Measurements from ENCODE around the gene MRPL49. TPM values are rescaled to one million over a fixed set of nuclear protein-coding genes. Genes with fewer than 3 reads are reported as not detected.

MRPL49 gene
- total and polyA plus RNA-seq, 2 experiments from 2014 or later, result 27.7 to 61.9 TPM

DNA sequence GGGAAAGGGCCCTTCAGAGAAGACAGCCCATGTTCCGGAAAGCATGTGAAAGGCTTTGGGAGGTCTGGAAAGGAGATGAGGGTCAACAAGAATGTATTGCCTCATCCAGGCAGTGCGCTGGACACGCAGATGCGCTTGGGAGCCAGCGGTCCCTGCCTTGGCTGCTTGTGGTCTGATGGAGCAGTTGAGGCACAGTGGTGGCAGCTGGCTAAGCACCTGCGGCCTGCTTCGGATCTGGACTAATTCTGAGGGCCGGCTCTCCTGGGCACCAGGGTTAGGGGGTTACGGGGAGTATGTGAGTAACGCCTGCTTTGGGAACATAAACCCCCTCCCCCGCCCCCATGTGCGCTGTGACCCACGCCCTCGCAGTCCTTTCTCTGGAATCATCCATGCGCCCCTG lies 15.0 kb upstream of the MRPL49 start (continued):
- TF ChIP-seq, protein P1, sequence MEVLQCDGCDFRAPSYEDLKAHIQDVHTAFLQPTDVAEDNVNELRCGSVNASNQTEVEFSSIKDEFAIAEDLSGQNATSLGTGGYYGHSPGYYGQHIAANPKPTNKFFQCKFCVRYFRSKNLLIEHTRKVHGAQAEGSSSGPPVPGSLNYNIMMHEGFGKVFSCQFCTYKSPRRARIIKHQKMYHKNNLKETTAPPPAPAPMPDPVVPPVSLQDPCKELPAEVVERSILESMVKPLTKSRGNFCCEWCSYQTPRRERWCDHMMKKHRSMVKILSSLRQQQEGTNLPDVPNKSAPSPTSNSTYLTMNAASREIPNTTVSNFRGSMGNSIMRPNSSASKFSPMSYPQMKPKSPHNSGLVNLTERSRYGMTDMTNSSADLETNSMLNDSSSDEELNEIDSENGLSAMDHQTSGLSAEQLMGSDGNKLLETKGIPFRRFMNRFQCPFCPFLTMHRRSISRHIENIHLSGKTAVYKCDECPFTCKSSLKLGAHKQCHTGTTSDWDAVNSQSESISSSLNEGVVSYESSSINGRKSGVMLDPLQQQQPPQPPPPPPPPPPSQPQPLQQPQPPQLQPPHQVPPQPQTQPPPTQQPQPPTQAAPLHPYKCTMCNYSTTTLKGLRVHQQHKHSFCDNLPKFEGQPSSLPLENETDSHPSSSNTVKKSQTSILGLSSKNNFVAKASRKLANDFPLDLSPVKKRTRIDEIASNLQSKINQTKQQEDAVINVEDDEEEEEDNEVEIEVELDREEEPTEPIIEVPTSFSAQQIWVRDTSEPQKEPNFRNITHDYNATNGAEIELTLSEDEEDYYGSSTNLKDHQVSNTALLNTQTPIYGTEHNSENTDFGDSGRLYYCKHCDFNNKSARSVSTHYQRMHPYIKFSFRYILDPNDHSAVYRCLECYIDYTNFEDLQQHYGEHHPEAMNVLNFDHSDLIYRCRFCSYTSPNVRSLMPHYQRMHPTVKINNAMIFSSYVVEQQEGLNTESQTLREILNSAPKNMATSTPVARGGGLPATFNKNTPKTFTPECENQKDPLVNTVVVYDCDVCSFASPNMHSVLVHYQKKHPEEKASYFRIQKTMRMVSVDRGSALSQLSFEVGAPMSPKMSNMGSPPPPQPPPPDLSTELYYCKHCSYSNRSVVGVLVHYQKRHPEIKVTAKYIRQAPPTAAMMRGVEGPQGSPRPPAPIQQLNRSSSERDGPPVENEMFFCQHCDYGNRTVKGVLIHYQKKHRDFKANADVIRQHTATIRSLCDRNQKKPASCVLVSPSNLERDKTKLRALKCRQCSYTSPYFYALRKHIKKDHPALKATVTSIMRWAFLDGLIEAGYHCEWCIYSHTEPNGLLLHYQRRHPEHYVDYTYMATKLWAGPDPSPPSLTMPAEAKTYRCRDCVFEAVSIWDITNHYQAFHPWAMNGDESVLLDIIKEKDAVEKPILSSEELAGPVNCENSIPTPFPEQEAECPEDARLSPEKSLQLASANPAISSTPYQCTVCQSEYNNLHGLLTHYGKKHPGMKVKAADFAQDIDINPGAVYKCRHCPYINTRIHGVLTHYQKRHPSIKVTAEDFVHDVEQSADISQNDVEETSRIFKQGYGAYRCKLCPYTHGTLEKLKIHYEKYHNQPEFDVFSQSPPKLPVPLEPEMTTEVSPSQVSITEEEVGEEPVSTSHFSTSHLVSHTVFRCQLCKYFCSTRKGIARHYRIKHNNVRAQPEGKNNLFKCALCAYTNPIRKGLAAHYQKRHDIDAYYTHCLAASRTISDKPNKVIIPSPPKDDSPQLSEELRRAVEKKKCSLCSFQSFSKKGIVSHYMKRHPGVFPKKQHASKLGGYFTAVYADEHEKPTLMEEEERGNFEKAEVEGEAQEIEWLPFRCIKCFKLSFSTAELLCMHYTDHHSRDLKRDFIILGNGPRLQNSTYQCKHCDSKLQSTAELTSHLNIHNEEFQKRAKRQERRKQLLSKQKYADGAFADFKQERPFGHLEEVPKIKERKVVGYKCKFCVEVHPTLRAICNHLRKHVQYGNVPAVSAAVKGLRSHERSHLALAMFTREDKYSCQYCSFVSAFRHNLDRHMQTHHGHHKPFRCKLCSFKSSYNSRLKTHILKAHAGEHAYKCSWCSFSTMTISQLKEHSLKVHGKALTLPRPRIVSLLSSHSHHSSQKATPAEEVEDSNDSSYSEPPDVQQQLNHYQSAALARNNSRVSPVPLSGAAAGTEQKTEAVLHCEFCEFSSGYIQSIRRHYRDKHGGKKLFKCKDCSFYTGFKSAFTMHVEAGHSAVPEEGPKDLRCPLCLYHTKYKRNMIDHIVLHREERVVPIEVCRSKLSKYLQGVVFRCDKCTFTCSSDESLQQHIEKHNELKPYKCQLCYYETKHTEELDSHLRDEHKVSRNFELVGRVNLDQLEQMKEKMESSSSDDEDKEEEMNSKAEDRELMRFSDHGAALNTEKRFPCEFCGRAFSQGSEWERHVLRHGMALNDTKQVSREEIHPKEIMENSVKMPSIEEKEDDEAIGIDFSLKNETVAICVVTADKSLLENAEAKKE (CRISPR knock-in tag; IDR thresholded peaks at IDR 0.05), result no peak

DNA sequence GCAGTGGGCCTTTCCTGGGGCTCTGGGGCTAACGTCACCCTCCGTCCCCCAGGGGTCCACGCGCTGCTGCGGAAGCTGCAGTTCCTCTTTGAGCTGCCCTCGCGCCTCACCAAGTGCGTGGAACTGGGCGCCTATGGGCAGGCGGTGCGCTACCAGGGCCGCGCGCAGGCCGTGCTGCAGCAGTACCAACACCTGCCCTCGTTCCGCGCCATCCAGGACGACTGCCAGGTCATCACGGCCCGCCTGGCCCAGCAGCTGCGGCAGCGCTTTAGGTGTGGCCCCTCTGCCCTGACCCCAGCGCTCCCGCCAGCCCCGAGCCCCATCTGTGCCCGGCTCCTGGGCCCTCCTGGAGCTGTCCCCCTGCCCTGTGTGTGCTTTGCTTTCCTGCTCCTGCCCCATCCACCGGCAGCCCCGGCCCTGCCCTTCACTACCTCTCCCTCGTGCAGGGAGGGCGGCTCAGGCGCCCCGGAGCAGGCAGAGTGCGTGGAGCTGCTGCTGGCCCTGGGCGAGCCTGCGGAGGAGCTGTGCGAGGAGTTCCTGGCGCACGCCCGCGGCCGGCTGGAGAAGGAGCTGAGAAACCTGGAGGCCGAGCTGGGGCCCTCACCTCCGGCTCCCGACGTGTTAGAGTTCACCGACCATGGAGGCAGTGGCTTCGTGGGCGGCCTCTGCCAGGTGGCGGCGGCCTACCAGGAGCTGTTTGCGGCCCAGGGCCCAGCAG lies 14.2 kb upstream of the MRPL49 start:
- 0 out of 2 replicates have a peak, but pooled peaks cover 3% of the 10 kb centered on the region for H3K36me3 ChIP-seq (ENCODE audit: insufficient read depth)
- peaks cover 10% of the 10 kb centered on the region; the same call in 1 of the 3 replicates for H3K36me3 Mint-ChIP-seq (ENCODE audit: low read depth)
- peaks cover 20% of the 10 kb centered on the region for H3K79me2 ChIP-seq (replicated peaks; ENCODE audit: insufficient read depth)
- H4K20me1 ChIP-seq (replicated peaks; ENCODE audit: insufficient read depth), result peaks cover 2% of the 10 kb centered on the region; the same call in 1 of the 2 replicates
- no peak overlapping the region for H3K4me2 ChIP-seq
- no peak for ATAC-seq
- H3K27me3 Mint-ChIP-seq (ENCODE audit: insufficient read depth, low read depth, poor library complexity), result peaks cover 18% of the 10 kb centered on the region
- peaks cover 2% of the 10 kb centered on the region; the same call in 2 of the 3 replicates for H3K9me3 Mint-ChIP-seq
- no peaks in the 10 kb centered on the region for H3K27me3 ChIP-seq (ENCODE audit: insufficient read depth)
- no peak overlapping the region for H3K27ac ChIP-seq (ENCODE audit: low read depth)
- H2AFZ ChIP-seq, result no peak overlapping the region
- peaks cover 7% of the 10 kb centered on the region; the same call in 1 of the 2 replicates for H3K4me1 ChIP-seq (ENCODE audit: insufficient read depth)
- no peak overlapping the region for H3K4me3 ChIP-seq
- peaks cover 9% of the 10 kb centered on the region; the same call in 1 of the 2 replicates for H3F3A ChIP-seq (replicated peaks; ENCODE audit: low read depth)
- H3K27ac Mint-ChIP-seq, result no peak overlapping the region
- H3K4me1 Mint-ChIP-seq, result peaks cover 12% of the 10 kb centered on the region
- DNase-seq (ENCODE audit: low spot score), result no peak
- no peak overlapping the region for H3K4me3 Mint-ChIP-seq
- H3K9me2 ChIP-seq (ENCODE audit: insufficient read depth), result no peaks in the 10 kb centered on the region
- TF ChIP-seq, protein P1 (CRISPR knock-in tag; IDR thresholded peaks at IDR 0.05), result no peak
- TF ChIP-seq ZNF331 (CRISPR knock-in tag; IDR thresholded peaks at IDR 0.05; ENCODE audit: low read depth) (no peak), EZH2phosphoT487 (IDR thresholded peaks at IDR 0.05; ENCODE audit: unreplicated experiment) (no peak), ZNF114 (CRISPR knock-in tag; IDR thresholded peaks at IDR 0.05) (no peak)
